Spinal cord (tissue), 10 donors: Measurements from ENCODE around the gene MIOS. TPM values are rescaled to one million over a fixed set of nuclear protein-coding genes. Genes with fewer than 3 reads are reported as not detected.
"Not testable (repeated sequence)": the region's sequence is repeated elsewhere in the genome, so short reads cannot be mapped to it uniquely, and the experiment has no call there.

Experiments
- DNase-seq, 6 donors: peaks; one replicate each; pipeline versions ENCODE4 v3.0.0 to v3.0.0-alpha.2; 2013 to 2015; ENCODE audit warnings: low spot score in 6 of 6, low read depth in 4 of 6
- H3K27ac ChIP-seq: one replicate; pipeline ENCODE4 v1.5.1; 2013; ENCODE audit warnings: low read depth, low read length, control low read depth
- H3K27me3 ChIP-seq: one replicate; pipeline ENCODE4 v1.6.1; 2013; ENCODE audit warnings: low read length; ENCODE audit not compliant: control insufficient read depth, insufficient read depth
- H3K36me3 ChIP-seq: one replicate; pipeline ENCODE4 v1.6.1; 2013; ENCODE audit warnings: low read length; ENCODE audit not compliant: control insufficient read depth, insufficient read depth
- H3K4me1 ChIP-seq: one replicate; pipeline ENCODE4 v1.6.1; 2013; ENCODE audit warnings: low read length; ENCODE audit not compliant: control insufficient read depth, insufficient read depth
- H3K4me3 ChIP-seq: one replicate; pipeline ENCODE4 v1.5.1; 2013; ENCODE audit warnings: low read depth, low read length, control low read depth
- H3K9me3 ChIP-seq: one replicate; pipeline ENCODE4 v1.6.1; 2013; ENCODE audit warnings: low read length; ENCODE audit not compliant: control insufficient read depth, insufficient read depth
- WGBS: methylation state at CpG from one replicate; pipeline ENCODE4 v1.1.5; 2013; ENCODE audit warnings: missing lambda C conversion rate; ENCODE audit not compliant: insufficient coverage; 5-methylcytosine and 5-hydroxymethylcytosine counted together
- polyA plus RNA-seq, 2 donors: library from polyadenylated mRNA; unstranded; fragments of 120-200 nt; gene quantifications; one replicate each; pipeline ENCODE4 v1.2.1, GENCODE V29; 2013; ENCODE audit not compliant: insufficient read length in 2 of 2
- total RNA-seq, 2 donors: library from RNA; depleted of rRNA in 1 of 2; stranded (reverse); fragments of 120-200 nt in 1 of 2; fragments of >200 nt in 1 of 2; gene quantifications; one replicate each; pipeline versions ENCODE4 v1.2.3 to v1.2.4, GENCODE V29; 2013 to 2014
- donor health status: healthy.

The MIOS gene
- total and polyA plus RNA-seq, 4 donors: 23.4 to 60.4 (median 33.1) TPM

- no peak for DNase-seq
- WGBS: no CpG with 5 or more reads among the region's 1 CpG
- no peaks in the 10 kb centered on the region for H3K36me3 ChIP-seq
Measured at GRCh38 chr7:7652798-7653540, 86.3 kb downstream of the MIOS start.

GRCh38 chr7:7653593-7654187 lies 87.0 kb downstream of the MIOS start:
- WGBS: 100% methylated on average over 1 of the region's 3 CpGs
- Histone ChIP-seq H3K27me3 (no peaks in the 10 kb centered on the region), H3K36me3 (no peaks in the 10 kb centered on the region), H3K27ac (no peak overlapping the region), H3K9me3 (no peaks in the 10 kb centered on the region), H3K4me1 (no peaks in the 10 kb centered on the region), H3K4me3 (no peak overlapping the region)
- DNase-seq: peak in 1 of 6 donors; percentile 10

More at GRCh38 chr7:7652798-7653540, 86.3 kb downstream of the MIOS start:
- Histone ChIP-seq H3K4me1 (no peaks in the 10 kb centered on the region), H3K9me3 (no peaks in the 10 kb centered on the region), H3K27ac (no peak overlapping the region), H3K4me3 (no peak overlapping the region), H3K27me3 (no peaks in the 10 kb centered on the region)

GRCh38 chr7:7654964-7655715 lies 88.5 kb downstream of the MIOS start:
- DNase-seq: no peak
- Histone ChIP-seq H3K9me3 (no peaks in the 10 kb centered on the region), H3K27ac (no peak overlapping the region), H3K4me1 (no peaks in the 10 kb centered on the region), H3K27me3 (no peaks in the 10 kb centered on the region), H3K4me3 (no peak overlapping the region), H3K36me3 (no peaks in the 10 kb centered on the region)
- 60% methylated on average over 1 of the region's 4 CpGs for WGBS

GRCh38 chr7:7656459-7656858 lies 89.8 kb downstream of the MIOS start:
- not testable (repeated sequence) for H3K36me3 ChIP-seq, DNase-seq, H3K27me3 ChIP-seq, H3K4me3 ChIP-seq, H3K9me3 ChIP-seq, H3K4me1 ChIP-seq, H3K27ac ChIP-seq
- no CpG with 5 or more reads among the region's 3 CpGs for WGBS

Other genes starting within 250 kb of the MIOS start
- 10 to 100 TPM in 1 of 2 donors, 1 to 10 TPM in 1; 6.8 to 18.3 TPM for gene COL28A1, start 31.0 kb upstream of the MIOS start, total RNA-seq
- 1 to 10 TPM; 6.4 to 7.9 TPM for gene COL28A1, start 31.0 kb upstream of the MIOS start, polyA plus RNA-seq
- gene UMAD1, start 73.9 kb downstream of the MIOS start, total RNA-seq: 10 to 100 TPM; 13.7 to 18.1 TPM
- gene UMAD1, start 73.9 kb downstream of the MIOS start, polyA plus RNA-seq: 10 to 100 TPM; 12.9 to 15.8 TPM
- gene RPA3, start 151.7 kb downstream of the MIOS start, total RNA-seq: 10 to 100 TPM; 26.5 to 34.0 TPM
- 10 to 100 TPM; 30.7 to 36.3 TPM for gene RPA3, start 151.7 kb downstream of the MIOS start, polyA plus RNA-seq